ENCODE data around the gene ITPRIP.

Gene ITPRIP

GRCh38 chr10:104307576-104308438 lies 30.5 kb downstream of the ITPRIP start:
- no peak for DNase-seq

GRCh38 chr10:104306897-104307296 lies 31.4 kb downstream of the ITPRIP start:
- no peak for DNase-seq

GRCh38 chr10:104304927-104305326 lies 33.3 kb downstream of the ITPRIP start:
- no peak for DNase-seq

GRCh38 chr10:104304356-104304745 lies 33.9 kb downstream of the ITPRIP start:
- DNase-seq = no peak

- no peak for DNase-seq
These were observed 34.5 kb downstream of the ITPRIP start for GRCh38 chr10:104303594-104304355.

GRCh38 chr10:104301907-104302690 lies 36.2 kb downstream of the ITPRIP start:
- DNase-seq = no peak

- peak; percentile 67 for DNase-seq
These were observed 37.5 kb downstream of the ITPRIP start for GRCh38 chr10:104300736-104301292.

GRCh38 chr10:104300002-104300735 lies 38.1 kb downstream of the ITPRIP start:
- DNase-seq = peak; percentile 57

GRCh38 chr10:104299031-104299904 lies 39.0 kb downstream of the ITPRIP start:
- no peak for DNase-seq

GRCh38 chr10:104297697-104298660 lies 40.3 kb downstream of the ITPRIP start:
- no peak for DNase-seq

GRCh38 chr10:104296687-104297436 lies 41.4 kb downstream of the ITPRIP start:
- no peak for DNase-seq

GRCh38 chr10:104293781-104294321 lies 44.4 kb downstream of the ITPRIP start:
- DNase-seq = no peak

- DNase-seq = no peak
These were observed 45.3 kb downstream of the ITPRIP start for GRCh38 chr10:104293011-104293410.

GRCh38 chr10:104291439-104291951 lies 46.8 kb downstream of the ITPRIP start:
- DNase-seq = peak; percentile 92

- no peak for DNase-seq
These were observed 49.9 kb downstream of the ITPRIP start for GRCh38 chr10:104288355-104288754.

- no peak for DNase-seq
These were observed 51.3 kb downstream of the ITPRIP start for GRCh38 chr10:104286939-104287338.

GRCh38 chr10:104284846-104285245 lies 53.4 kb downstream of the ITPRIP start:
- no peak for DNase-seq

GRCh38 chr10:104281694-104282093 lies 56.6 kb downstream of the ITPRIP start:
- DNase-seq = no peak

Measured in right forelimb (tissue), 1 donor.